GM23338 (cell line): ENCODE data around the gene TTLL9. TPM values are rescaled to one million over a fixed set of nuclear protein-coding genes. Genes with fewer than 3 reads are reported as not detected.

Experiments
- ATAC-seq: fragments of 200-7000 bp; cut with Tn5 transposase; 3 replicates; pipeline ENCODE4 v1.9.1; 2020
- DNase-seq: peaks from one replicate; pipeline ENCODE4 v3.0.0-alpha.2; 2015; ENCODE audit warnings: low spot score
- H2AFZ ChIP-seq: fragments of 200-600 bp; sonication (generic); 2 replicates; pipeline ENCODE4 v1.8.0; 2016; ENCODE audit warnings: antibody characterized with exemption, mild to moderate bottlenecking, moderate library complexity
- H3F3A ChIP-seq: fragments of 200-600 bp; sonication (generic); replicated peaks from 2 replicates; pipeline ENCODE4 v1.8.0; 2017; ENCODE audit warnings: antibody characterized with exemption, mixed run types, low read depth
- H3K27ac ChIP-seq: fragments of 200-600 bp; sonication (generic); 2 replicates; pipeline ENCODE4 v1.6.1; 2016; ENCODE audit warnings: low read depth
- H3K27me3 ChIP-seq: fragments of 200-600 bp; sonication (generic); 2 replicates; pipeline ENCODE4 v1.8.0; 2016; ENCODE audit warnings: mild to moderate bottlenecking, mixed run types, moderate library complexity; ENCODE audit not compliant: insufficient read depth
- H3K36me3 ChIP-seq: fragments of 200-600 bp; sonication (generic); 2 replicates; pipeline ENCODE4 v1.8.0; 2016; ENCODE audit warnings: mild to moderate bottlenecking; ENCODE audit not compliant: insufficient read depth
- H3K4me1 ChIP-seq: fragments of 200-600 bp; sonication (generic); 2 replicates; pipeline ENCODE4 v1.8.0; 2016; ENCODE audit warnings: mild to moderate bottlenecking, moderate library complexity; ENCODE audit not compliant: insufficient read depth
- H3K4me2 ChIP-seq: fragments of 200-600 bp; sonication (generic); 2 replicates; pipeline ENCODE4 v1.7.1; 2017; ENCODE audit warnings: mixed run types
- H3K4me3 ChIP-seq: fragments of 200-600 bp; sonication (generic); 2 replicates; pipeline ENCODE4 v1.6.1; 2016; ENCODE audit warnings: mixed run types
- H3K79me2 ChIP-seq: fragments of 200-600 bp; sonication (generic); replicated peaks from 2 replicates; pipeline ENCODE4 v1.8.0; 2017; ENCODE audit warnings: mild to moderate bottlenecking; ENCODE audit not compliant: insufficient read depth
- H3K9me2 ChIP-seq: fragments of 200-600 bp; sonication (generic); 2 replicates; pipeline ENCODE4 v1.8.0; 2017; ENCODE audit not compliant: insufficient read depth
- H4K20me1 ChIP-seq: fragments of 200-600 bp; sonication (generic); replicated peaks from 2 replicates; pipeline ENCODE4 v1.8.0; 2017; ENCODE audit warnings: mild to moderate bottlenecking; ENCODE audit not compliant: insufficient read depth
- H3K27ac Mint-ChIP-seq: 2 replicates; pipeline ENCODE4 v1.8.0; 2020; ENCODE audit warnings: inconsistent platforms, mild to moderate bottlenecking, moderate library complexity, mixed read lengths
- H3K27me3 Mint-ChIP-seq: 3 replicates; pipeline ENCODE4 v1.8.0; 2022; ENCODE audit warnings: low read depth, mild to moderate bottlenecking, moderate library complexity, mixed read lengths, inconsistent platforms; ENCODE audit not compliant: insufficient read depth, poor library complexity
- H3K36me3 Mint-ChIP-seq: 3 replicates; pipeline ENCODE4 v1.8.0; 2021; ENCODE audit warnings: low read depth, mild to moderate bottlenecking, inconsistent platforms, moderate library complexity, mixed read lengths
- H3K4me1 Mint-ChIP-seq: 3 replicates; pipeline ENCODE4 v1.8.0; 2020; ENCODE audit warnings: mild to moderate bottlenecking, inconsistent platforms, mixed read lengths
- H3K4me3 Mint-ChIP-seq: 3 replicates; pipeline ENCODE4 v1.8.0; 2021; ENCODE audit warnings: moderate library complexity, mild to moderate bottlenecking, inconsistent platforms, mixed read lengths
- H3K9me3 Mint-ChIP-seq: 3 replicates; pipeline ENCODE4 v1.8.0; 2020; ENCODE audit warnings: moderate library complexity, mild to moderate bottlenecking, inconsistent platforms, mixed read lengths
- EZH2phosphoT487 ChIP-seq: fragments of 200-600 bp; sonication (generic); IDR thresholded peaks from one replicate; pipeline ENCODE4 v1.8.1; 2018; ENCODE audit warnings: antibody characterized with exemption; ENCODE audit not compliant: unreplicated experiment
- NANOG ChIP-seq: IDR thresholded peaks from 2 replicates; pipeline ENCODE4 v1.6.1; 2016; ENCODE audit warnings: antibody characterized with exemption, borderline replicate concordance
- POLR2AphosphoS5 ChIP-seq: IDR thresholded peaks from 2 replicates; pipeline ENCODE4 v1.6.1; 2016; ENCODE audit warnings: antibody characterized with exemption, low read depth
- STAT1 ChIP-seq: IDR thresholded peaks from one replicate; pipeline ENCODE4 v1.6.1; 2016; ENCODE audit warnings: antibody characterized with exemption; ENCODE audit not compliant: unreplicated experiment
- ZNF462 ChIP-seq: fragments of 250-450 bp; sonication (Bioruptor Pico); IDR thresholded peaks from 2 replicates; pipeline ENCODE4 v1.5.0; 2020; ENCODE audit warnings: mild to moderate bottlenecking, moderate library complexity
- polyA plus RNA-seq: library from polyadenylated mRNA; unstranded; fragments of >200 nt; fragmentation: Nextera tagmentation; extraction: Ambion mirVana; gene quantifications from 2 replicates; pipeline ENCODE4 v1.2.1, GENCODE V29; 2016
- total RNA-seq: library from RNA; depleted of rRNA; stranded (reverse); fragments of >200 nt; shearing (Covaris generic); gene quantifications from 2 replicates; pipeline ENCODE4 v1.2.3, GENCODE V29; 2014
- TF ChIP-seq, protein P1 (sequence below), 2 experiments: fragments of 200-600 bp in 1 of 2; sonication (generic) in 1 of 2; conservative IDR thresholded peaks; 2 replicates each; pipeline versions ENCODE4 v1.5.1 to v1.6.1; 2016 to 2017; ENCODE audit warnings: antibody characterized with exemption in 2 of 2, low read depth in 2 of 2, mild to moderate bottlenecking in 2 of 2, moderate library complexity in 1 of 2

Gene TTLL9
- total and polyA plus RNA-seq, 2 experiments from 2014 or later, result not detected

DNA sequence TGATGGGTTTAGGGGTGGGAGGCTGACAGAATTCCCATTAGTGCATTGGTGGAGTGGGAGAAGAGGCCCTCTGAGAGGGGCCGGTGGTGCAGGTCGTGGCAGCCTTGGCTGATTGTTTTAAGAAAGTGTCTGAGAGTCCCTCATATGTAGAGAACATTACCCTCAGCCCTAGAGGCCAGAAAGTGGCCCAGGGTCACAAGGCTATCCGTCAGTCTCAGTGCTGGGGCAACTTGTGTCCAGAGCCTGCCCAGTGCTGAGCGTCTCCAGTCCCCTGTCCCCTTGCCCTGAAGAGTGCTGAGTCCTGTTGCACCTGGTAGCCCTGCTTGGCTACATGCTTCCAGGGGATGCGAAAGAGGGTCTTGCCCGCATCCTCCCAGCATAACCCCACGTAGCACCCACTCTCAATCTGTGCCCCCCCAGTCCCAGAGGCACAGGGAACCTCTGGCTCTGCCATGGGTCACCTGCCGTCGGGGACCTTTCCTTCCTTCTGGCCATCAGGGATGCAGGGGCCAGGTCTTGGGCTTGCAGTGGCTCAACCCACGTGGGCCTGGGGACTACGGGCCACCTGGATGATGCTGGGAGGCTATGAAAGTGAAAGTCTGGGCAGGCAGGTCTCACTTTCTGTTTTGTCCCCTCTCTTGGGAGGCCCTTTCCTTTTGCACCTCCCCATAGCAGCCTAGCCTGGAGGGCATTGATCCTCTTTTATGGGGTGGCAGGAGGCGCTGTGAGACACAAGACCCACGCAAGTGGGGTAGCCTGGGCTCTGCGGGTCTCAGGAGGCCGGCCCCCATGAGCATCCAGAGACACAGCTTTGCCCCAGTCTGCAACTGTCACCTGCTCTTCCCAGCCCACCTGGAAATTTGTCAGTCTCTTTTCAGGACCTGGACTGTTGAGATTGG is 12.3 kb upstream of the TTLL9 start:
- Mint-ChIP-seq H3K36me3 (no peaks in the 10 kb centered on the region), H3K4me3 (no peak overlapping the region), H3K27ac (no peak overlapping the region), H3K27me3 (peaks cover 30% of the 10 kb centered on the region), H3K9me3 (peaks cover 22% of the 10 kb centered on the region; the same call in 2 of the 3 replicates), H3K4me1 (peaks cover 11% of the 10 kb centered on the region)
- no peaks in the 10 kb centered on the region for H3K9me2 ChIP-seq
- no peak overlapping the region for H3K27ac ChIP-seq
- DNase-seq (no peak), ATAC-seq (no peak)
- no peaks in the 10 kb centered on the region; the same call in none of the 2 replicates for H4K20me1 ChIP-seq
- no peaks in the 10 kb centered on the region for H3K36me3 ChIP-seq
- H3K4me1 ChIP-seq, result peaks cover 36% of the 10 kb centered on the region
- no peaks in the 10 kb centered on the region for H3K79me2 ChIP-seq
- H3F3A ChIP-seq, result peaks cover 23% of the 10 kb centered on the region
- H3K4me3 ChIP-seq, result no peak overlapping the region
- peaks cover 33% of the 10 kb centered on the region for H3K27me3 ChIP-seq
- TF ChIP-seq, protein P1, sequence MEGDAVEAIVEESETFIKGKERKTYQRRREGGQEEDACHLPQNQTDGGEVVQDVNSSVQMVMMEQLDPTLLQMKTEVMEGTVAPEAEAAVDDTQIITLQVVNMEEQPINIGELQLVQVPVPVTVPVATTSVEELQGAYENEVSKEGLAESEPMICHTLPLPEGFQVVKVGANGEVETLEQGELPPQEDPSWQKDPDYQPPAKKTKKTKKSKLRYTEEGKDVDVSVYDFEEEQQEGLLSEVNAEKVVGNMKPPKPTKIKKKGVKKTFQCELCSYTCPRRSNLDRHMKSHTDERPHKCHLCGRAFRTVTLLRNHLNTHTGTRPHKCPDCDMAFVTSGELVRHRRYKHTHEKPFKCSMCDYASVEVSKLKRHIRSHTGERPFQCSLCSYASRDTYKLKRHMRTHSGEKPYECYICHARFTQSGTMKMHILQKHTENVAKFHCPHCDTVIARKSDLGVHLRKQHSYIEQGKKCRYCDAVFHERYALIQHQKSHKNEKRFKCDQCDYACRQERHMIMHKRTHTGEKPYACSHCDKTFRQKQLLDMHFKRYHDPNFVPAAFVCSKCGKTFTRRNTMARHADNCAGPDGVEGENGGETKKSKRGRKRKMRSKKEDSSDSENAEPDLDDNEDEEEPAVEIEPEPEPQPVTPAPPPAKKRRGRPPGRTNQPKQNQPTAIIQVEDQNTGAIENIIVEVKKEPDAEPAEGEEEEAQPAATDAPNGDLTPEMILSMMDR (conservative IDR thresholded peaks at IDR 0.05; ENCODE audit: low read depth in 2 of 2), result peak in 1 of 2 experiments; percentile 34; a peak in 1 of 4 replicates
- no peak for TF ChIP-seq NANOG
- H3K4me2 ChIP-seq, result no peak overlapping the region
- H2AFZ ChIP-seq, result no peak overlapping the region

- H3K4me1 Mint-ChIP-seq, result peaks cover 11% of the 10 kb centered on the region; the same call in 2 of the 3 replicates
- Histone ChIP-seq H3K79me2 (no peaks in the 10 kb centered on the region), H3K27ac (no peak overlapping the region), H3K4me3 (no peak overlapping the region), H3K4me2 (no peak overlapping the region), H3K4me1 (peaks cover 36% of the 10 kb centered on the region), H3K27me3 (peaks cover 34% of the 10 kb centered on the region), H2AFZ (no peak overlapping the region), H3F3A (peaks cover 24% of the 10 kb centered on the region), H3K9me2 (no peaks in the 10 kb centered on the region), H4K20me1 (no peaks in the 10 kb centered on the region; the same call in none of the 2 replicates), H3K36me3 (no peaks in the 10 kb centered on the region)
- no peak overlapping the region for H3K27ac Mint-ChIP-seq
- DNase-seq (no peak), ATAC-seq (no peak)
- TF ChIP-seq STAT1 (no peak), ZNF462 (CRISPR knock-in tag) (no peak), POLR2AphosphoS5 (no peak), EZH2phosphoT487 (no peak)
- H3K27me3 Mint-ChIP-seq, result peaks cover 30% of the 10 kb centered on the region
- H3K4me3 Mint-ChIP-seq, result no peak overlapping the region
- H3K36me3 Mint-ChIP-seq, result no peaks in the 10 kb centered on the region
- peaks cover 25% of the 10 kb centered on the region; the same call in 2 of the 3 replicates for H3K9me3 Mint-ChIP-seq
These were observed 11.7 kb upstream of the TTLL9 start for GRCh38 chr20:31858760-31859083.
